Kidney epithelial cell (primary cell): ENCODE measurements around the gene ANKRD40CL. TPM values are rescaled to one million over a fixed set of nuclear protein-coding genes. Genes with fewer than 3 reads are reported as not detected.

Experiments
- DNase-seq: peaks from one replicate; pipeline ENCODE4 v3.0.0-alpha.2; 2010; ENCODE audit warnings: low read depth
- H3K27me3 ChIP-seq: 2 replicates; pipeline ENCODE4 v1.6.0; 2011; ENCODE audit warnings: low read length; ENCODE audit not compliant: control insufficient read depth, insufficient read depth
- H3K36me3 ChIP-seq: 2 replicates; pipeline ENCODE4 v1.5.1; 2011; ENCODE audit warnings: low read length; ENCODE audit not compliant: control insufficient read depth, insufficient read depth
- H3K4me3 ChIP-seq: 2 replicates; pipeline ENCODE4 v1.5.1; 2011; ENCODE audit warnings: low read depth, mild to moderate bottlenecking, control low read depth, low read length
- total RNA-seq: library from RNA; depleted of rRNA; stranded (reverse); fragments of >200 nt; gene quantifications from 2 replicates; pipeline ENCODE4 v1.2.3, GENCODE V29; 2015
- TF ChIP-seq, protein P1 (sequence below): IDR thresholded peaks from 2 replicates; pipeline ENCODE4 v1.5.1; 2011; ENCODE audit warnings: mild to moderate bottlenecking, moderate library complexity, low read length, control low read depth, inconsistent platforms; ENCODE audit not compliant: insufficient read depth, poor library complexity, severe bottlenecking

Gene ANKRD40CL
- total RNA-seq, 1 donor from 2014 or later, result not detected

DNA sequence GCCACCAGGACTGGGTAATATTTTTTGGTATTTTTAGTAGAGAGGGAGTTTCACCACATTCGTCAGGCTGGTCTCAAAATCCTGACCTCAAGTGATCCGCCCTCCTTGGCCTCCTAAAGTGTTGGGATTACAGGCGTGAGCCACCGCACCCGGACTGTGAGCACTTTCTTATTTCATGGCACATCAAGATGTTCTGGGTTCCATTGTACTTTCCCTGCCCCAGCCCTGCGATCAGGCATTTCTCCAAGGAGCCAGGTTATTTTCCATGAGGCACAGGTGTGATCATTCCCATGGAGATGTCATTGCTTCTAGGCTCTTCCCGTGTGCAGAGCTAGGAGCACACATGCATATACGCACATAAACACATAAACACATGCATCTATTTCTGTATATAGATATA lies 2.6 kb upstream of the ANKRD40CL start:
- no peak for DNase-seq

DNA sequence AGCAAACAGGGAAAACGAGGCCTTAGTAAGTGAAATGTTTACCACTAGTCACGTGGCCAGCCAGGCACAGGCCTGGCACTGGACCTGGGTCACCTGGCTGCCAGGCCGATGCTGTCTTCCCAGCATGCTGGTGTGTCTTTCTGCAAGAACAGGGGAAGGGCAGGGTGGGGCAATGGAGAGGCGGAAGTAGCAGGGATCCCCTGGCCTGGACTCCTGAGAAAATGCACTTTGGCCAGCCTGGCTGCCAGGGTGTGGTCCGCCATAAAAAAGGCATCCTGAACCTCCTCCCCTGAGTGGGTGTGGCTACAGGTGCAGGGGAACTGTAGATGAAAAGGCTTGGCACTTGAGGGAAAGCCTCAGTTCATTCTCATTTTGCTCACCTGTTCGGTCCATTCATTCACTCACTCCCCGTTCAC lies 1.0 kb upstream of the ANKRD40CL start:
- no peaks in the 10 kb centered on the region for H3K36me3 ChIP-seq
- no peak for DNase-seq

More for the DNA sequence above, 2.6 kb upstream of the ANKRD40CL start:
- H3K4me3 ChIP-seq, result no peak overlapping the region
- H3K36me3 ChIP-seq, result no peaks in the 10 kb centered on the region
- TF ChIP-seq, protein P1, sequence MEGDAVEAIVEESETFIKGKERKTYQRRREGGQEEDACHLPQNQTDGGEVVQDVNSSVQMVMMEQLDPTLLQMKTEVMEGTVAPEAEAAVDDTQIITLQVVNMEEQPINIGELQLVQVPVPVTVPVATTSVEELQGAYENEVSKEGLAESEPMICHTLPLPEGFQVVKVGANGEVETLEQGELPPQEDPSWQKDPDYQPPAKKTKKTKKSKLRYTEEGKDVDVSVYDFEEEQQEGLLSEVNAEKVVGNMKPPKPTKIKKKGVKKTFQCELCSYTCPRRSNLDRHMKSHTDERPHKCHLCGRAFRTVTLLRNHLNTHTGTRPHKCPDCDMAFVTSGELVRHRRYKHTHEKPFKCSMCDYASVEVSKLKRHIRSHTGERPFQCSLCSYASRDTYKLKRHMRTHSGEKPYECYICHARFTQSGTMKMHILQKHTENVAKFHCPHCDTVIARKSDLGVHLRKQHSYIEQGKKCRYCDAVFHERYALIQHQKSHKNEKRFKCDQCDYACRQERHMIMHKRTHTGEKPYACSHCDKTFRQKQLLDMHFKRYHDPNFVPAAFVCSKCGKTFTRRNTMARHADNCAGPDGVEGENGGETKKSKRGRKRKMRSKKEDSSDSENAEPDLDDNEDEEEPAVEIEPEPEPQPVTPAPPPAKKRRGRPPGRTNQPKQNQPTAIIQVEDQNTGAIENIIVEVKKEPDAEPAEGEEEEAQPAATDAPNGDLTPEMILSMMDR, result no peak
- no peaks in the 10 kb centered on the region for H3K27me3 ChIP-seq

GRCh38 chr17:50767030-50767429 lies 288 bp downstream of the ANKRD40CL start:
- no peak overlapping the region for H3K4me3 ChIP-seq
- no peaks in the 10 kb centered on the region for H3K27me3 ChIP-seq
- no peak for DNase-seq
- no peaks in the 10 kb centered on the region for H3K36me3 ChIP-seq
- TF ChIP-seq, protein P1, result no peak

More for the DNA sequence above, 1.0 kb upstream of the ANKRD40CL start:
- no peaks in the 10 kb centered on the region for H3K27me3 ChIP-seq
- TF ChIP-seq, protein P1, result no peak
- no peak overlapping the region for H3K4me3 ChIP-seq

GRCh38 chr17:50766222-50767023 lies 895 bp downstream of the ANKRD40CL start:
- no peak for DNase-seq
- TF ChIP-seq, protein P1, result no peak

GRCh38 chr17:50765454-50766221 lies 1.7 kb downstream of the ANKRD40CL start:
- H3K27me3 ChIP-seq, result no peaks in the 10 kb centered on the region
- no peaks in the 10 kb centered on the region for H3K36me3 ChIP-seq
- TF ChIP-seq, protein P1, result no peak
- no peak overlapping the region for H3K4me3 ChIP-seq
- DNase-seq, result no peak

More at GRCh38 chr17:50766222-50767023, 895 bp downstream of the ANKRD40CL start:
- H3K4me3 ChIP-seq, result no peak overlapping the region
- no peaks in the 10 kb centered on the region for H3K27me3 ChIP-seq
- H3K36me3 ChIP-seq, result no peaks in the 10 kb centered on the region
